Endodermal cell (in vitro differentiated cells): ENCODE data around the gene ZMYM2. TPM values are rescaled to one million over a fixed set of nuclear protein-coding genes. Genes with fewer than 3 reads are reported as not detected.
A peak's percentile ranks its signal among the peaks of the same experiment; 100 is the strongest.

Experiments used
- DNase-seq: peaks from one replicate; pipeline ENCODE4 v3.0.0-alpha.2; 2017
- H3K27ac ChIP-seq: 2 replicates; pipeline ENCODE4 v1.5.1; 2013; ENCODE audit warnings: mild to moderate bottlenecking, low read depth, low read length, moderate library complexity
- H3K27me3 ChIP-seq: 2 replicates; pipeline ENCODE4 v1.6.1; 2013; ENCODE audit warnings: mild to moderate bottlenecking, low read length, moderate library complexity; ENCODE audit not compliant: insufficient read depth, control insufficient read depth, poor library complexity, severe bottlenecking
- H3K36me3 ChIP-seq: 2 replicates; pipeline ENCODE4 v1.7.0; 2013; ENCODE audit warnings: mild to moderate bottlenecking, low read length, moderate library complexity; ENCODE audit not compliant: control insufficient read depth, insufficient read depth
- H3K4me1 ChIP-seq: one replicate; pipeline ENCODE4 v1.7.0; 2013; ENCODE audit warnings: low read length; ENCODE audit not compliant: control insufficient read depth, insufficient read depth
- H3K4me3 ChIP-seq: 2 replicates; pipeline ENCODE4 v1.5.1; 2013; ENCODE audit warnings: mild to moderate bottlenecking, low read length, moderate library complexity
- H3K9ac ChIP-seq: 2 replicates; pipeline ENCODE4 v1.6.1; 2013; ENCODE audit warnings: mild to moderate bottlenecking, low read length, moderate library complexity; ENCODE audit not compliant: poor library complexity, severe bottlenecking; ENCODE audit errors: extremely low read depth
- H3K9me3 ChIP-seq: 2 replicates; pipeline ENCODE4 v1.6.1; 2013; ENCODE audit warnings: mild to moderate bottlenecking, low read length, moderate library complexity; ENCODE audit not compliant: control insufficient read depth
- H3K27ac Mint-ChIP-seq: 2 replicates; pipeline ENCODE4 v1.8.0; 2020; ENCODE audit warnings: mixed read lengths
- H3K27me3 Mint-ChIP-seq: 2 replicates; pipeline ENCODE4 v1.8.0; 2021; ENCODE audit warnings: mild to moderate bottlenecking, mixed read lengths; ENCODE audit not compliant: insufficient read depth
- H3K36me3 Mint-ChIP-seq: 2 replicates; pipeline ENCODE4 v1.8.0; 2020; ENCODE audit warnings: low read depth, mixed read lengths
- H3K4me1 Mint-ChIP-seq: 2 replicates; pipeline ENCODE4 v1.8.0; 2020; ENCODE audit warnings: mixed read lengths
- H3K4me3 Mint-ChIP-seq: 2 replicates; pipeline ENCODE4 v1.8.0; 2020; ENCODE audit warnings: mild to moderate bottlenecking, moderate library complexity, mixed read lengths
- H3K9me3 Mint-ChIP-seq: 2 replicates; pipeline ENCODE4 v1.8.0; 2020; ENCODE audit warnings: mild to moderate bottlenecking, mixed read lengths
- WGBS, 2 experiments: methylation state at CpG; one replicate each; pipeline versions ENCODE4 v1.1.5 to v1.1.7; 2013; ENCODE audit warnings: missing lambda C conversion rate in 2 of 2, mixed read lengths in 1 of 2; ENCODE audit not compliant: insufficient coverage in 1 of 2, insufficient read length in 1 of 2; 5-methylcytosine and 5-hydroxymethylcytosine counted together
- total RNA-seq, 2 donors: library from RNA; stranded (reverse); fragmentation: NEBNext Ultra II Directional in 1 of 2; extraction: Animal tissue kit (Norgen Biotek cat#: 25700) in 1 of 2; gene quantifications; 2 replicates in 1 of 2; 3 replicates in 1 of 2; pipeline ENCODE4 v1.2.1, GENCODE V29; 2021
- TF ChIP-seq, protein P1 (sequence below): fragments of 200-600 bp; sonication (generic); conservative IDR thresholded peaks from 2 replicates; pipeline ENCODE4 v1.5.0; 2021; ENCODE audit warnings: antibody characterized with exemption, mild to moderate bottlenecking

Gene ZMYM2
- total RNA-seq, 2 donors from 2014 or later: 200 to 207 TPM

DNA sequence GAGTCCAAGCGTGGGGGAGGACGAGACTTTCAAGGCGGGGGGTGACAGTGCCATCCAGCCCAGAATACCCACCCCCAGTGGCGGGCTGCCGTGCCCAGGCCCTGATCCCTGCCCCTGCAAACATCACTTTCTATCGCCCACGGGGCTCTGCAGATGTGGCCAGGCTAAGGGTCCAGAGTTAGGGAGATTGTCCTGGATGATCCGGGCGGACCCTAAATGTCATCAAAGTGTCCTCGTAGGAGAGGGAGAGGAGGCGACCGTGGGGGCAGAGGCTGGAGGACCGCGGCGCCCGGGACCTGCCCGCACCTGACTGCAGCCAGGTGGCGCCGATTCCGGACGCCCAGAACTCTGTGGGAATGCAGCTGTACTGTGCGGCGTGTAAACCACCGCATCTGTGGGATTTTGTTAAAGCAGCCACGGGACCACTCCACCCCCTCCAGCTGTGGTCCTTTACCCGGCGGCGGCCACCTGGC is 170.0 kb downstream of the ZMYM2 start:
- TF ChIP-seq, protein P1, sequence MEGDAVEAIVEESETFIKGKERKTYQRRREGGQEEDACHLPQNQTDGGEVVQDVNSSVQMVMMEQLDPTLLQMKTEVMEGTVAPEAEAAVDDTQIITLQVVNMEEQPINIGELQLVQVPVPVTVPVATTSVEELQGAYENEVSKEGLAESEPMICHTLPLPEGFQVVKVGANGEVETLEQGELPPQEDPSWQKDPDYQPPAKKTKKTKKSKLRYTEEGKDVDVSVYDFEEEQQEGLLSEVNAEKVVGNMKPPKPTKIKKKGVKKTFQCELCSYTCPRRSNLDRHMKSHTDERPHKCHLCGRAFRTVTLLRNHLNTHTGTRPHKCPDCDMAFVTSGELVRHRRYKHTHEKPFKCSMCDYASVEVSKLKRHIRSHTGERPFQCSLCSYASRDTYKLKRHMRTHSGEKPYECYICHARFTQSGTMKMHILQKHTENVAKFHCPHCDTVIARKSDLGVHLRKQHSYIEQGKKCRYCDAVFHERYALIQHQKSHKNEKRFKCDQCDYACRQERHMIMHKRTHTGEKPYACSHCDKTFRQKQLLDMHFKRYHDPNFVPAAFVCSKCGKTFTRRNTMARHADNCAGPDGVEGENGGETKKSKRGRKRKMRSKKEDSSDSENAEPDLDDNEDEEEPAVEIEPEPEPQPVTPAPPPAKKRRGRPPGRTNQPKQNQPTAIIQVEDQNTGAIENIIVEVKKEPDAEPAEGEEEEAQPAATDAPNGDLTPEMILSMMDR: peak; percentile 74
- H3K27ac Mint-ChIP-seq: no peak overlapping the region
- DNase-seq: peak; percentile 72

DNA sequence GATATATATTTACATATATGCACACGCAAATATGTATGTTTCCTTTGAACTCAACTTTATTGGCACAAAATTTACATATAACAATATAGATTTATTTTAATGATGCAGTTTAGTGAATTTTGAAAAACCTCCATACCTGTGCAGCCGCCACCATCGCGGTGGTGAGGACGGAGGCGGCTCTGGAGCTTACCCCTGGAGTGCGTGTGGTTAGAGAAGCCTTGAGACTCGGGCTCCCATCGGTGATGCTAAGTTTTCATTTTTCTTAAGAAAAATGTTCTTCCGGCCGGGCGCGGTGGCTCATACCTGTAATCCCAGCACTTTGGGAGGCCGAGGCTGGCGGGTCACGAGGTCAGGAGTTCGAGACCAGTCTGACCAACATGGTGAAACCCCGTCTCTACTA is 170.5 kb downstream of the ZMYM2 start:
- 75 to 77% methylated on average over 12 to 17 of the region's 18 CpGs for WGBS, 2 experiments
- Mint-ChIP-seq H3K36me3 (no peaks in the 10 kb centered on the region), H3K9me3 (no peaks in the 10 kb centered on the region), H3K27ac (no peak overlapping the region), H3K4me3 (peak overlapping the region; percentile 55), H3K4me1 (no peaks in the 10 kb centered on the region), H3K27me3 (peaks cover 21% of the 10 kb centered on the region)
- TF ChIP-seq, protein P1: no peak
- Histone ChIP-seq H3K9ac (no peak overlapping the region), H3K4me1 (no peaks in the 10 kb centered on the region), H3K27ac (no peak overlapping the region), H3K36me3 (no peaks in the 10 kb centered on the region), H3K27me3 (peaks cover 49% of the 10 kb centered on the region), H3K9me3 (no peaks in the 10 kb centered on the region), H3K4me3 (peak overlapping the region; percentile 77)
- no peak for DNase-seq

More for the DNA sequence above, 170.0 kb downstream of the ZMYM2 start:
- H3K27me3 ChIP-seq: peaks cover 49% of the 10 kb centered on the region
- no peaks in the 10 kb centered on the region for H3K4me1 Mint-ChIP-seq
- H3K36me3 Mint-ChIP-seq: no peaks in the 10 kb centered on the region
- no peak overlapping the region for H3K27ac ChIP-seq
- peak overlapping the region; percentile 77 for H3K4me3 ChIP-seq
- peak overlapping the region; percentile 41 for H3K9ac ChIP-seq
- H3K4me1 ChIP-seq: no peaks in the 10 kb centered on the region
- H3K9me3 Mint-ChIP-seq: no peaks in the 10 kb centered on the region
- 3% methylated on average over 28 of the region's 28 CpGs; no CpG with 5 or more reads in 1 of the 2 experiments for WGBS, 2 experiments
- H3K36me3 ChIP-seq: no peaks in the 10 kb centered on the region
- H3K4me3 Mint-ChIP-seq: peak overlapping the region; percentile 55
- H3K9me3 ChIP-seq: no peaks in the 10 kb centered on the region
- H3K27me3 Mint-ChIP-seq: peaks cover 24% of the 10 kb centered on the region

DNA sequence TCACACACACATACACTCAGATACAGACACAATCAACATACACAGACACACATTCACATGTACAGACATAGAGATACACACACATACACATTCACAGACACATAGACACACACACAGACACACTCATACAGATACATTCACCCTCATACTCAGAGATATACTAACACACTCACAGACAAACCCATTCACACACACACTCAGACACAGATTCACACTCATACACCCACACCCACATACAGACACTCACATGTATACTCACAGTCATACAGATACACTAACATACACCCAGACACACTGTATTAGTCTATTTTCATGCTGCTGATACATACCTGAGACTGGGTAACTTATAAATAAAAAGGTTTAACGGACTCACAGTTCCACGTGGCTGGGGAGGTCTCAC is 171.5 kb downstream of the ZMYM2 start:
- H3K4me3 Mint-ChIP-seq: no peak overlapping the region
- H3K4me1 Mint-ChIP-seq: no peaks in the 10 kb centered on the region
- Histone ChIP-seq H3K9ac (no peak overlapping the region), H3K9me3 (no peaks in the 10 kb centered on the region), H3K27me3 (peaks cover 44% of the 10 kb centered on the region), H3K4me1 (no peaks in the 10 kb centered on the region), H3K36me3 (no peaks in the 10 kb centered on the region), H3K4me3 (no peak overlapping the region), H3K27ac (no peak overlapping the region)
- TF ChIP-seq, protein P1: no peak
- peaks cover 17% of the 10 kb centered on the region for H3K27me3 Mint-ChIP-seq
- no peak overlapping the region for H3K27ac Mint-ChIP-seq
- no peaks in the 10 kb centered on the region for H3K36me3 Mint-ChIP-seq
- H3K9me3 Mint-ChIP-seq: no peaks in the 10 kb centered on the region
- peak; percentile 3 for DNase-seq
- WGBS, 2 experiments: 72 to 91% methylated on average over 2 of the region's 2 CpGs
